Ectodermal cell (in vitro differentiated cells): Measurements from ENCODE around the gene TRPC5OS.

Experiments
- H3K27ac ChIP-seq: 2 replicates; pipeline ENCODE4 v1.7.0; 2013; ENCODE audit warnings: mild to moderate bottlenecking, low read depth, low read length; ENCODE audit not compliant: insufficient read depth, poor library complexity, severe bottlenecking
- H3K27me3 ChIP-seq: 2 replicates; pipeline ENCODE4 v1.7.0; 2013; ENCODE audit warnings: mild to moderate bottlenecking, low read length; ENCODE audit not compliant: insufficient read depth, control insufficient read depth, poor library complexity, severe bottlenecking
- H3K36me3 ChIP-seq: one replicate; pipeline ENCODE4 v1.7.0; 2013; ENCODE audit warnings: low read length; ENCODE audit not compliant: control insufficient read depth, insufficient read depth
- H3K4me1 ChIP-seq: one replicate; pipeline ENCODE4 v1.7.0; 2013; ENCODE audit warnings: low read length; ENCODE audit not compliant: control insufficient read depth, insufficient read depth
- H3K4me3 ChIP-seq: 2 replicates; pipeline ENCODE4 v1.7.0; 2013; ENCODE audit warnings: low read depth, low read length, control low read depth; ENCODE audit not compliant: insufficient read depth
- H3K9me3 ChIP-seq: 2 replicates; pipeline ENCODE4 v1.7.0; 2013; ENCODE audit warnings: mild to moderate bottlenecking, low read length, moderate library complexity; ENCODE audit not compliant: control insufficient read depth
- WGBS, 2 experiments: methylation state at CpG; one replicate each; pipeline ENCODE4 v1.1.7; 2013; ENCODE audit warnings: missing lambda C conversion rate in 2 of 2; 5-methylcytosine and 5-hydroxymethylcytosine counted together

Gene TRPC5OS

DNA sequence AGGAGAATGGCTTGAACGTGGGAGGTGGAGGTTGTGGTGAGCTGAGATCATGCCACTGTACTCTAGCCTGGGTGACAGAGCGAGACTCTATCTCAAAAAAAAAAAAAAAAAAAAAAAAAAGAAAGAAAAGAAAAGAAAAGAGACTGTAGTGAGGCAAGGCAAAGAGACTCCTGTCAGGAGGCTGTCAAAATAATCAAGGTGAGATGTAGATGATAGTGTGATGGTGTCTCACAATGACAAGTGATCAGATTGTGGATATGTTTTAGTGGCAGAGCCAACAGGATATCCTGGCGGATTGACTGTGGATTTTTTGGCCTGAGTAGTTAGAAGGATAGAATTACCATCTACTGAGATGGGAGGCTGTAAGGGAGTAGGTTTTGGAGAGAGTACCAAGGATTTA, 12.6 kb downstream of the TRPC5OS start:
- H3K4me3 ChIP-seq, result no peak overlapping the region
- no peaks in the 10 kb centered on the region for H3K27me3 ChIP-seq
- H3K4me1 ChIP-seq, result no peaks in the 10 kb centered on the region
- no peak overlapping the region for H3K27ac ChIP-seq
- 85 to 96% methylated on average over 2 of the region's 3 CpGs for WGBS, 2 experiments
- H3K9me3 ChIP-seq, result no peaks in the 10 kb centered on the region
- no peaks in the 10 kb centered on the region for H3K36me3 ChIP-seq

DNA sequence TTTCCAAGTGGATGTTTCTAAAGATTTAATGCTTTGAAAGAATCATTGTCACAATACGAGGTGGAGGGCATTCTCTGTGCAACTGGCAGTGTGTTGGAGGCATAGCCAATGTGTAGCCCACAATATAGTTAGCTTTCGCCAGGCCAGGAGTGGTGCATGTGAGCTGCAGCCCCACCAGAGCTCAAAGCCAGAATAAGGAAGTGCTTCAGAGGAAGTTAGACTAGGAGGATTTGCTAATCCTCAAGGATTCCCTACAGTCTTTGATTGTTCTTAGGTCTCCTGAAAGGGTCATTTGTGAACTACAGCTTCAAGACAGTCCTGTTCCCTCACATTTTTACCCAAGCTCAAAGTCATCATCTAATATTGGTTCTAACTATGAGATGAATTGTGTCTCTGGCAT, 16.4 kb downstream of the TRPC5OS start:
- Histone ChIP-seq H3K9me3 (no peaks in the 10 kb centered on the region), H3K27me3 (no peaks in the 10 kb centered on the region), H3K4me1 (no peaks in the 10 kb centered on the region), H3K27ac (no peak overlapping the region), H3K4me3 (no peak overlapping the region), H3K36me3 (no peaks in the 10 kb centered on the region)
- WGBS, 2 experiments, result 96 to 100% methylated on average over 2 of the region's 2 CpGs

GRCh38 chrX:111896148-111896547, 20.2 kb downstream of the TRPC5OS start:
- H3K9me3 ChIP-seq, result no peaks in the 10 kb centered on the region
- H3K4me3 ChIP-seq, result no peak overlapping the region
- no peak overlapping the region for H3K27ac ChIP-seq
- 97 to 100% methylated on average over 4 to 7 of the region's 7 CpGs for WGBS, 2 experiments
- no peaks in the 10 kb centered on the region for H3K36me3 ChIP-seq
- H3K4me1 ChIP-seq, result no peaks in the 10 kb centered on the region
- no peaks in the 10 kb centered on the region for H3K27me3 ChIP-seq

DNA sequence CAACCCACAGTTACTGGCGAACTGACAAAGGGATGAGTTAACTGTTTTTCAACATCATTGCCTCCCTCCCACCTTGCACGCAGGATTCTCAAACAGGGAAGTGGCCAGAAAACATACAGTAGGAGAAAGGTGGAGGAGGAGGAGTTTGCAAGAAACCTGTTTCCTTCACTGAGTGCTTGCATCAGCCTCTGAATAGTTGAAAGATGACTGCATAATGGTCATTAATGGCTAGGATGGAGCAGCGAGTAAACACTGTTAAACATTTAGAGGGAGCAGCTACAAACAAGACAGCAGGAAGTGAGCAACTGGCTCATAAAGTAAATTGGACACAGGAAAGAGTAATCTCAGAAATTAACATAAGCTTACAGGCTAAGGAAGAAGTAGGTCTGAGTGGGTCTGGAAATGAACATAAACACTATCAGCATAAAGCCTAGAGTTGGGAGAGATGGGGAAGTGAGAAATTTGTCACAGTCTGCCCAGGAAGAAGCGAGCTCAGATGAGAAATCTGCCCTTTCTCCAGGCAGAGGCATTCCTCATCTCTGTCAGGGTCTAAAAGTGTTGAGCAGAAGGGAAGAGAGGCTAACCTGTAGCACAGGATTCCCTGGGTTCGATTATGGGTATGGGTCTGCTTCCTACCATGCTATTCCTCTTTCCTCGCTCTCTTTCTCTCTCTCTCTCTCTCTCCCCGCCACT, 38.6 kb downstream of the TRPC5OS start:
- Histone ChIP-seq H3K27ac (no peak overlapping the region), H3K4me3 (no peak overlapping the region), H3K27me3 (no peaks in the 10 kb centered on the region), H3K9me3 (no peaks in the 10 kb centered on the region), H3K36me3 (no peaks in the 10 kb centered on the region), H3K4me1 (no peaks in the 10 kb centered on the region)
- 85 to 90% methylated on average over 5 to 7 of the region's 7 CpGs for WGBS, 2 experiments

DNA sequence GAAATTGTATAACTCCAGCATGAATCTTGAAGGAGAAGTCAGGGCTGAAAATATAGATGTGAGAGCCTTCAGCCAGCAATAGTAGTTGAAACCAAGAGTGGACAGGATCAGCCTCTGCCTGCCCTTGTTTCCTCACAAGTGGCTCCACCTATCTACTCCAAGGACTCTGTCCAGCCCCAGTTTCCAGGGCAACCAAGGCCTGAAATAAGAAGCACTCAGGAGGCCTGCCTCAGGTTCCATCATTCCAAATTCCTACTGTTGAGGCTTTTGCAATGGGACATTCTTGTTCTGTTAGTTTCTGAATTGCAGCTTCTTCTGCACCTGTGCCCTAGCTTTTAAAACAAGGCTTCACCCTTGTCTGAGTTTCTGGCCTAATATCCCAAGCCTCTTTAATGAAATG, 41.6 kb downstream of the TRPC5OS start:
- no peaks in the 10 kb centered on the region for H3K4me1 ChIP-seq
- H3K36me3 ChIP-seq, result no peaks in the 10 kb centered on the region
- H3K27me3 ChIP-seq, result no peaks in the 10 kb centered on the region
- no peaks in the 10 kb centered on the region for H3K9me3 ChIP-seq
- no peak overlapping the region for H3K4me3 ChIP-seq
- H3K27ac ChIP-seq, result no peak overlapping the region

DNA sequence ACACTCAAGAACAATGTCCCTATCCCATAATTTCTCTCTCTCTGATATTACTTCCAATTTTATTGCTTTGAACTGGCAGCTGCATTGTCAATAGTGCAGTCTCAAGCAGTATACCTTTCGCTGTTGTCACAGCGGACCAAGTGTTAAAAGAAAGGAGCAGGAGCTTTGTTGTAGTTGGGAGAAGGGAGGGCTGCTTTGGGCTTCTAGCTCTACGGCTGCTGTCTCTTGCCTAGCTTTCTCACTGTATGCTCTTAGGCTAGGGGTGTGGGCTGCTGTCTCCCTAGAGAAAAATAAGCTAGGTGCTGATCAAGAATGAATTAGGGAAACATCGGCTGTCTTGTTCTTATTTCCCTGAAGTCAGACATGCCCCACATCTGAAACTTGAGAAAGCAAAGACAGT, 52.5 kb downstream of the TRPC5OS start:
- WGBS, 2 experiments, result 43 to 52% methylated on average over 4 of the region's 4 CpGs
- Histone ChIP-seq H3K27ac (no peak overlapping the region), H3K36me3 (no peaks in the 10 kb centered on the region), H3K9me3 (no peaks in the 10 kb centered on the region), H3K27me3 (no peaks in the 10 kb centered on the region), H3K4me1 (no peaks in the 10 kb centered on the region), H3K4me3 (no peak overlapping the region)
